Left ventricle myocardium superior (tissue), 1 donor: ENCODE results near the gene ADCY10. TPM values are rescaled to one million over a fixed set of nuclear protein-coding genes. Genes with fewer than 3 reads are reported as not detected.
"Not testable (repeated sequence)": the region's sequence is repeated elsewhere in the genome, so short reads cannot be mapped to it uniquely, and the experiment has no call there.

ENCODE experiments used
- ATAC-seq: fragments of 200-7000 bp; cut with Tn5 transposase; one replicate; pipeline ENCODE4 v1.9.1; 2020; ENCODE audit warnings: mild to moderate bottlenecking, moderate library complexity
- DNase-seq: peaks from one replicate; pipeline ENCODE4 v3.0.0-alpha.2; 2020
- intact Hi-C: fragments of 100-400 bp; cut with micrococcal nuclease; formaldehyde crosslinking; loops from one replicate; pipeline ENCODE4 v1.11.0; 2022
- long read RNA-seq: library from polyadenylated mRNA; unstranded; transcript quantifications from one replicate; pipeline ENCODE4 v2.0.0, GENCODE V29; 2021
- total RNA-seq: library from RNA; stranded (reverse); fragmentation: NEBNext Ultra II Directional; extraction: Animal tissue kit (Norgen Biotek cat#: 25700); gene quantifications from one replicate; pipeline ENCODE4 v1.2.1, GENCODE V29; 2021
- donor health status: DM: no; HTN: yes; CAD: no; lungs with severe emphysema.

The ADCY10 gene
- total RNA-seq = 0.47 TPM
- long read RNA-seq = 0 reads

- DNase-seq = no peak
- peak; percentile 22 for ATAC-seq
- intact Hi-C loops = no loop called here
Measured at GRCh38 chr1:167913895-167914496, at the start of gene ADCY10. ADCY10 (minus strand) TSS chr1:167914134; CDS start chr1:167905140, 8,994 bp downstream.

- intact Hi-C loops = no loop called here
- no peak for ATAC-seq
- no peak for DNase-seq
Measured at GRCh38 chr1:167957710-167958109, 43.8 kb upstream of the ADCY10 start.

- intact Hi-C loops = no loop called here
- no peak for DNase-seq
- no peak for ATAC-seq
Measured at GRCh38 chr1:167955915-167956314, 42.0 kb upstream of the ADCY10 start.

GRCh38 chr1:167950569-167950968 is 36.6 kb upstream of the ADCY10 start:
- DNase-seq = no peak
- ATAC-seq = no peak
- intact Hi-C loops = no loop called here

GRCh38 chr1:167949785-167950184 is 35.9 kb upstream of the ADCY10 start:
- ATAC-seq (no peak), DNase-seq (no peak)
- intact Hi-C loops = no loop called here

GRCh38 chr1:167947733-167948132 is 33.8 kb upstream of the ADCY10 start:
- ATAC-seq = no peak
- no peak for DNase-seq
- intact Hi-C loops = no loop called here

GRCh38 chr1:167943541-167943940 is 29.6 kb upstream of the ADCY10 start:
- no peak for DNase-seq
- intact Hi-C loops = no loop called here

GRCh38 chr1:167940264-167940663 is 26.3 kb upstream of the ADCY10 start:
- intact Hi-C loops = no loop called here
- no peak for DNase-seq
- ATAC-seq = no peak

More at GRCh38 chr1:167943541-167943940, 29.6 kb upstream of the ADCY10 start:
- ATAC-seq = no peak

- ATAC-seq (no peak), DNase-seq (no peak)
- intact Hi-C loops = no loop called here
Measured at GRCh38 chr1:167938080-167938636, 24.2 kb upstream of the ADCY10 start.

- no peak for DNase-seq
- ATAC-seq = no peak
- intact Hi-C loops = no loop called here
Measured at GRCh38 chr1:167937709-167938010, 23.7 kb upstream of the ADCY10 start.

GRCh38 chr1:167936930-167937708 is 23.2 kb upstream of the ADCY10 start, which contains the start of gene MPC2:
MPC2 (minus strand) TSS chr1:167937072; CDS start chr1:167935841, 1,231 bp downstream.
- peak; percentile 86 for DNase-seq
- intact Hi-C loops = no loop called here
- peak; percentile 56 for ATAC-seq

- intact Hi-C loops = no loop called here
- ATAC-seq (peak; percentile 91), DNase-seq (peak; percentile 97)
Measured at GRCh38 chr1:167936068-167936929, 22.4 kb upstream of the ADCY10 start, which contains the start of gene DCAF6. DCAF6 (plus strand) TSS chr1:167936683; CDS start chr1:167936912, 229 bp downstream.

- ATAC-seq = peak; percentile 7
- intact Hi-C loops = no loop called here
Measured at GRCh38 chr1:167935216-167936067, 21.5 kb upstream of the ADCY10 start.

GRCh38 chr1:167934426-167935215 is 20.7 kb upstream of the ADCY10 start:
- ATAC-seq (no peak), DNase-seq (no peak)
- intact Hi-C loops = no loop called here

More at GRCh38 chr1:167935216-167936067, 21.5 kb upstream of the ADCY10 start:
- no peak for DNase-seq

GRCh38 chr1:167933788-167934187 is 19.9 kb upstream of the ADCY10 start:
- DNase-seq (no peak), ATAC-seq (no peak)

GRCh38 chr1:167929725-167930124 is 15.8 kb upstream of the ADCY10 start:
- intact Hi-C loops = no loop called here
- DNase-seq = no peak
- no peak for ATAC-seq

More at GRCh38 chr1:167933788-167934187, 19.9 kb upstream of the ADCY10 start:
- intact Hi-C loops = no loop called here

GRCh38 chr1:167928919-167929318 is 15.0 kb upstream of the ADCY10 start:
- ATAC-seq, DNase-seq, intact Hi-C loops: not testable (repeated sequence)

GRCh38 chr1:167928457-167928852 is 14.5 kb upstream of the ADCY10 start:
- ATAC-seq (no peak), DNase-seq (no peak)
- intact Hi-C loops = no loop called here
